A549 (cell line): ENCODE measurements around the gene CDH4.

Experiments
- CBX2 ChIP-seq: fragments of 200-600 bp; sonication (generic); IDR thresholded peaks from 2 replicates; pipeline ENCODE4 v1.6.1; 2016; ENCODE audit warnings: low read depth, mild to moderate bottlenecking, borderline replicate concordance
- CTCF ChIP-seq: fragments of >200 bp; sonication (Bioruptor Twin); formaldehyde crosslinking; IDR thresholded peaks from 3 replicates; pipeline ENCODE4 v1.5.1; 2016
- E2F6 ChIP-seq: IDR thresholded peaks from 2 replicates; pipeline ENCODE4 v1.6.1; 2012; ENCODE audit warnings: low read depth, borderline replicate concordance
- EP300 ChIP-seq, 2 experiments: fragments of >200 bp; sonication (Bioruptor Twin); formaldehyde crosslinking; IDR thresholded peaks; 2 replicates in 1 of 2; 3 replicates in 1 of 2; pipeline ENCODE4 v1.6.1; 2016 to 2017
- MYC ChIP-seq: IDR thresholded peaks from 2 replicates; pipeline ENCODE4 v1.6.1; 2012; ENCODE audit warnings: mild to moderate bottlenecking, inconsistent platforms, low read length, improper control_type of control experiment, borderline replicate concordance
- POLR2A ChIP-seq: IDR thresholded peaks from 2 replicates; pipeline ENCODE4 v1.6.1; 2012; ENCODE audit warnings: mild to moderate bottlenecking, low read length
- REST ChIP-seq: fragments of 200-600 bp; sonication (generic); IDR thresholded peaks from 2 replicates; pipeline ENCODE4 v1.6.1; 2016; ENCODE audit warnings: antibody characterized with exemption, mild to moderate bottlenecking, moderate library complexity

- TF ChIP-seq POLR2A = no peak
- no peak for TF ChIP-seq MYC
- no peak for TF ChIP-seq CTCF
- no peak for TF ChIP-seq EP300 (IDR thresholded peaks at IDR 0.05)
- TF ChIP-seq REST = no peak
- no peak for TF ChIP-seq E2F6
- TF ChIP-seq CBX2 = no peak
Observed at GRCh38 chr20:61448386-61448785, 196.3 kb downstream of the CDH4 start.
